Liver (tissue), 3 donors: ENCODE results near the gene FGF3.

ENCODE experiments used
- GABPA ChIP-seq, 2 donors: IDR thresholded peaks in 1 of 2; conservative IDR thresholded peaks in 1 of 2; 2 replicates each; pipeline ENCODE4 v1.6.1; 2016; ENCODE audit warnings: antibody characterized with exemption in 2 of 2, mild to moderate bottlenecking in 1 of 2, moderate library complexity in 1 of 2
- HNF4A ChIP-seq, 2 donors: conservative IDR thresholded peaks; 2 replicates each; pipeline ENCODE4 v1.6.1; 2016; ENCODE audit warnings: antibody characterized with exemption in 2 of 2, mild to moderate bottlenecking in 2 of 2
- JUND ChIP-seq, 2 donors: IDR thresholded peaks; 2 replicates each; pipeline ENCODE4 v1.6.1; 2016; ENCODE audit warnings: antibody characterized with exemption in 2 of 2
- RAD21 ChIP-seq, 2 donors: IDR thresholded peaks; 2 replicates each; pipeline ENCODE4 v1.6.1; 2016; ENCODE audit warnings: antibody characterized with exemption in 2 of 2, mild to moderate bottlenecking in 2 of 2
- SP1 ChIP-seq: IDR thresholded peaks from 2 replicates; pipeline ENCODE4 v1.6.1; 2018; ENCODE audit warnings: antibody characterized with exemption, mild to moderate bottlenecking
- TAF1 ChIP-seq: conservative IDR thresholded peaks from 2 replicates; pipeline ENCODE4 v1.6.1; 2016; ENCODE audit warnings: antibody characterized with exemption, mild to moderate bottlenecking
- YY1 ChIP-seq: IDR thresholded peaks from 2 replicates; pipeline ENCODE4 v1.6.1; 2016; ENCODE audit warnings: antibody characterized with exemption, mild to moderate bottlenecking
- ZBTB33 ChIP-seq: IDR thresholded peaks from 2 replicates; pipeline ENCODE4 v1.6.1; 2016; ENCODE audit warnings: antibody characterized with exemption
- TF ChIP-seq, protein P1 (sequence below): IDR thresholded peaks from 2 replicates; pipeline ENCODE4 v1.6.1; 2016; ENCODE audit warnings: antibody characterized with exemption
- TF ChIP-seq, protein P2 (sequence below): IDR thresholded peaks from 2 replicates; pipeline ENCODE4 v1.6.1; 2016; ENCODE audit warnings: antibody characterized with exemption, mild to moderate bottlenecking
- TF ChIP-seq, protein P3 (sequence below): fragments of 150-350 bp; IDR thresholded peaks from 2 replicates; pipeline ENCODE4 v1.5.1; 2017; ENCODE audit warnings: improper control_type of control experiment, low read depth, low read length; ENCODE audit not compliant: missing input control
- donor health status: healthy.
- donor health status: healthy.

DNA sequence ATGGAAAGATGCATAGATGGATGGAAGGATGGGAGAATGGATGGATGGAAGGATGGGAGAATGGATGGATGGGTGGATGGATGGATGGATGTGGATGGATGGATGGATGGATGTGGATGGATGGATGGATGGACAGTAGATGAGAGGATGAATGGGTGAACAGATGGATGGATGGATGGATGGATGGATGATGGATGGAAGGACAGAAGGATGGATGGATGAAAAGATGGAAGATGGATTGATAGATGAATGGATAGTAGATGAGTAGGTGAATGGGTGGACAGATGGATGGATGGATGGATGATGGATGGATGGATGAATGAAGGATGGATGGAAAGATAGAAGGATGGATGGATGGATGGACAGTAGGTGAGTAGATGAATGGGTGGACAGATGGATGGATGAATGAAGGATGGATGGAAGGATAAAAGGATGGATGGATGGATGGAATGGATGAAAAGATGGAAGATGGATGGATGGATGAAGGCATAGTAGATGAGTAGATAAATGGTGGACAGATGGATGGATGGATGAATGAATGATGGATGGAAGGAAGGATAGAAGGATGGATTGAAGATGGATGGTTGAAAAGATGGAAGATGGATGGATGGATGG is 15.5 kb downstream of the FGF3 start:
- TF ChIP-seq, protein P1, sequence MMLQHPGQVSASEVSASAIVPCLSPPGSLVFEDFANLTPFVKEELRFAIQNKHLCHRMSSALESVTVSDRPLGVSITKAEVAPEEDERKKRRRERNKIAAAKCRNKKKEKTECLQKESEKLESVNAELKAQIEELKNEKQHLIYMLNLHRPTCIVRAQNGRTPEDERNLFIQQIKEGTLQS: no peak
- TF ChIP-seq TAF1 (no peak), ZBTB33 (no peak), RAD21 (IDR thresholded peaks at IDR 0.05) (no peak), GABPA (IDR thresholded peaks at IDR 0.05 in 1 of 2, conservative IDR thresholded peaks at IDR 0.05 in 1 of 2) (no peak), JUND (IDR thresholded peaks at IDR 0.05) (no peak), YY1 (no peak), HNF4A (conservative IDR thresholded peaks at IDR 0.05) (no peak), SP1 (no peak)
- TF ChIP-seq, protein P2, sequence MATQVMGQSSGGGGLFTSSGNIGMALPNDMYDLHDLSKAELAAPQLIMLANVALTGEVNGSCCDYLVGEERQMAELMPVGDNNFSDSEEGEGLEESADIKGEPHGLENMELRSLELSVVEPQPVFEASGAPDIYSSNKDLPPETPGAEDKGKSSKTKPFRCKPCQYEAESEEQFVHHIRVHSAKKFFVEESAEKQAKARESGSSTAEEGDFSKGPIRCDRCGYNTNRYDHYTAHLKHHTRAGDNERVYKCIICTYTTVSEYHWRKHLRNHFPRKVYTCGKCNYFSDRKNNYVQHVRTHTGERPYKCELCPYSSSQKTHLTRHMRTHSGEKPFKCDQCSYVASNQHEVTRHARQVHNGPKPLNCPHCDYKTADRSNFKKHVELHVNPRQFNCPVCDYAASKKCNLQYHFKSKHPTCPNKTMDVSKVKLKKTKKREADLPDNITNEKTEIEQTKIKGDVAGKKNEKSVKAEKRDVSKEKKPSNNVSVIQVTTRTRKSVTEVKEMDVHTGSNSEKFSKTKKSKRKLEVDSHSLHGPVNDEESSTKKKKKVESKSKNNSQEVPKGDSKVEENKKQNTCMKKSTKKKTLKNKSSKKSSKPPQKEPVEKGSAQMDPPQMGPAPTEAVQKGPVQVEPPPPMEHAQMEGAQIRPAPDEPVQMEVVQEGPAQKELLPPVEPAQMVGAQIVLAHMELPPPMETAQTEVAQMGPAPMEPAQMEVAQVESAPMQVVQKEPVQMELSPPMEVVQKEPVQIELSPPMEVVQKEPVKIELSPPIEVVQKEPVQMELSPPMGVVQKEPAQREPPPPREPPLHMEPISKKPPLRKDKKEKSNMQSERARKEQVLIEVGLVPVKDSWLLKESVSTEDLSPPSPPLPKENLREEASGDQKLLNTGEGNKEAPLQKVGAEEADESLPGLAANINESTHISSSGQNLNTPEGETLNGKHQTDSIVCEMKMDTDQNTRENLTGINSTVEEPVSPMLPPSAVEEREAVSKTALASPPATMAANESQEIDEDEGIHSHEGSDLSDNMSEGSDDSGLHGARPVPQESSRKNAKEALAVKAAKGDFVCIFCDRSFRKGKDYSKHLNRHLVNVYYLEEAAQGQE: no peak
- TF ChIP-seq, protein P3, sequence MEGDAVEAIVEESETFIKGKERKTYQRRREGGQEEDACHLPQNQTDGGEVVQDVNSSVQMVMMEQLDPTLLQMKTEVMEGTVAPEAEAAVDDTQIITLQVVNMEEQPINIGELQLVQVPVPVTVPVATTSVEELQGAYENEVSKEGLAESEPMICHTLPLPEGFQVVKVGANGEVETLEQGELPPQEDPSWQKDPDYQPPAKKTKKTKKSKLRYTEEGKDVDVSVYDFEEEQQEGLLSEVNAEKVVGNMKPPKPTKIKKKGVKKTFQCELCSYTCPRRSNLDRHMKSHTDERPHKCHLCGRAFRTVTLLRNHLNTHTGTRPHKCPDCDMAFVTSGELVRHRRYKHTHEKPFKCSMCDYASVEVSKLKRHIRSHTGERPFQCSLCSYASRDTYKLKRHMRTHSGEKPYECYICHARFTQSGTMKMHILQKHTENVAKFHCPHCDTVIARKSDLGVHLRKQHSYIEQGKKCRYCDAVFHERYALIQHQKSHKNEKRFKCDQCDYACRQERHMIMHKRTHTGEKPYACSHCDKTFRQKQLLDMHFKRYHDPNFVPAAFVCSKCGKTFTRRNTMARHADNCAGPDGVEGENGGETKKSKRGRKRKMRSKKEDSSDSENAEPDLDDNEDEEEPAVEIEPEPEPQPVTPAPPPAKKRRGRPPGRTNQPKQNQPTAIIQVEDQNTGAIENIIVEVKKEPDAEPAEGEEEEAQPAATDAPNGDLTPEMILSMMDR: no peak
